WTC11 (cell line): ENCODE measurements around the gene SLC17A9. TPM values are rescaled to one million over a fixed set of nuclear protein-coding genes. Genes with fewer than 3 reads are reported as not detected.

Experiments used
- ATAC-seq: fragments of 200-7000 bp; cut with Tn5 transposase; 2 replicates; pipeline ENCODE4 v1.10.0; 2021; ENCODE audit warnings: mild to moderate bottlenecking, moderate library complexity
- CTCF ChIA-PET: fragments of 300-600 bp; sonication (Branson Sonifier 250); formaldehyde crosslinking; loops from one replicate; lab custom pipeline; 2021; ENCODE audit warnings: antibody characterized with exemption; lab: Charles Lee
- POLR2A ChIA-PET: fragments of 350-600 bp; sonication (Branson Sonifier 250); formaldehyde crosslinking; loops from one replicate; lab custom pipeline; 2021; ENCODE audit warnings: antibody characterized with exemption; lab: Charles Lee
- DNase-seq: peaks from one replicate; pipeline ENCODE4 v3.0.0; 2021; ENCODE audit warnings: low spot score
- H3K27ac Mint-ChIP-seq: 2 replicates; pipeline ENCODE4 v1.8.0; 2021; ENCODE audit warnings: mixed read lengths
- H3K27me3 Mint-ChIP-seq: 2 replicates; pipeline ENCODE4 v1.8.0; 2021; ENCODE audit warnings: low read depth, mild to moderate bottlenecking, moderate library complexity, mixed read lengths
- H3K36me3 Mint-ChIP-seq: 2 replicates; pipeline ENCODE4 v1.8.0; 2021; ENCODE audit warnings: mixed read lengths
- H3K4me1 Mint-ChIP-seq: 2 replicates; pipeline ENCODE4 v1.8.0; 2022; ENCODE audit warnings: mixed read lengths
- H3K4me3 Mint-ChIP-seq: 2 replicates; pipeline ENCODE4 v1.8.0; 2021; ENCODE audit warnings: mild to moderate bottlenecking, moderate library complexity, mixed read lengths
- H3K9me3 Mint-ChIP-seq: 2 replicates; pipeline ENCODE4 v1.8.0; 2021; ENCODE audit warnings: mixed read lengths
- AFF4 ChIP-seq: sonication (generic); formaldehyde crosslinking; IDR thresholded peaks from 2 replicates; pipeline ENCODE4 v1.8.1; 2023; ENCODE audit warnings: mild to moderate bottlenecking, missing genetic modification reagents, borderline replicate concordance
- ARID4B ChIP-seq: sonication (generic); formaldehyde crosslinking; IDR thresholded peaks from 2 replicates; pipeline ENCODE4 v1.8.0; 2023; ENCODE audit warnings: missing genetic modification reagents, mild to moderate bottlenecking, borderline replicate concordance
- CREB1 ChIP-seq: sonication (generic); formaldehyde crosslinking; IDR thresholded peaks from 2 replicates; pipeline ENCODE4 v1.8.0; 2023; ENCODE audit warnings: mild to moderate bottlenecking, missing genetic modification reagents
- CREM ChIP-seq: sonication (generic); formaldehyde crosslinking; IDR thresholded peaks from 2 replicates; pipeline ENCODE4 v1.8.1; 2022; ENCODE audit warnings: mild to moderate bottlenecking, missing genetic modification reagents, moderate library complexity
- EMX1 ChIP-seq: fragments of 250-450 bp; sonication (Bioruptor Pico); IDR thresholded peaks from 2 replicates; pipeline ENCODE4 v1.8.0; 2021; ENCODE audit warnings: mild to moderate bottlenecking
- ESRRA ChIP-seq: sonication (generic); formaldehyde crosslinking; IDR thresholded peaks from 2 replicates; pipeline ENCODE4 v1.8.1; 2022; ENCODE audit warnings: mild to moderate bottlenecking, missing genetic modification reagents, borderline replicate concordance
- JUN ChIP-seq: sonication (generic); formaldehyde crosslinking; IDR thresholded peaks from 2 replicates; pipeline ENCODE4 v1.8.0; 2023; ENCODE audit warnings: mild to moderate bottlenecking, missing genetic modification reagents
- STAT6 ChIP-seq: sonication (generic); formaldehyde crosslinking; conservative IDR thresholded peaks from 2 replicates; pipeline ENCODE4 v1.8.1; 2023; ENCODE audit warnings: mild to moderate bottlenecking, low read depth, missing genetic modification reagents, moderate library complexity
- TP53 ChIP-seq: sonication (generic); formaldehyde crosslinking; IDR thresholded peaks from 2 replicates; pipeline ENCODE4 v1.8.1; 2023; ENCODE audit warnings: mild to moderate bottlenecking, missing genetic modification reagents
- ZBTB43 ChIP-seq: sonication (generic); formaldehyde crosslinking; IDR thresholded peaks from 2 replicates; pipeline ENCODE4 v1.8.1; 2023; ENCODE audit warnings: mild to moderate bottlenecking, missing genetic modification reagents
- ZNF121 ChIP-seq: sonication (generic); formaldehyde crosslinking; IDR thresholded peaks from 2 replicates; pipeline ENCODE4 v1.8.0; 2023; ENCODE audit warnings: missing genetic modification reagents
- ZNF138 ChIP-seq: sonication (generic); formaldehyde crosslinking; conservative IDR thresholded peaks from 2 replicates; pipeline ENCODE4 v1.8.1; 2022; ENCODE audit warnings: mild to moderate bottlenecking, moderate library complexity, missing genetic modification reagents
- ZNF671 ChIP-seq: fragments of 250-450 bp; sonication (Bioruptor Pico); IDR thresholded peaks from 2 replicates; pipeline ENCODE4 v1.8.0; 2021; ENCODE audit warnings: mild to moderate bottlenecking
- ZSCAN18 ChIP-seq: fragments of 250-450 bp; sonication (Bioruptor Pico); IDR thresholded peaks from 2 replicates; pipeline ENCODE4 v2.1.2; 2022; ENCODE audit warnings: mild to moderate bottlenecking, moderate library complexity
- total RNA-seq: library from RNA; stranded (reverse); gene quantifications from 3 replicates; pipeline ENCODE4 v1.2.3, GENCODE V29; 2021

SLC17A9 gene
- total RNA-seq, 1 experiment from 2014 or later: 41.7 TPM

- no peak for TF ChIP-seq ARID4B (CRISPR knock-in tag)
- no peak for TF ChIP-seq CREB1 (CRISPR knock-in tag)
- TF ChIP-seq ZNF138 (CRISPR knock-in tag): no peak
- TF ChIP-seq TP53 (CRISPR knock-in tag): no peak
- no peak for TF ChIP-seq ZBTB43 (CRISPR knock-in tag)
Observed at GRCh38 chr20:62914436-62914835, 38.1 kb upstream of the SLC17A9 start (continued).

- H3K27me3 Mint-ChIP-seq: no peaks in the 10 kb centered on the region
- peak; percentile 70 for ATAC-seq
- peak overlapping the region; percentile 97 for H3K27ac Mint-ChIP-seq
- peak; percentile 61 for DNase-seq
- TF ChIP-seq CREB1 (CRISPR knock-in tag) (no peak), ZNF121 (CRISPR knock-in tag) (no peak), ESRRA (CRISPR knock-in tag) (no peak), AFF4 (CRISPR knock-in tag) (no peak), ZSCAN18 (CRISPR knock-in tag) (no peak), CREM (CRISPR knock-in tag) (no peak), STAT6 (CRISPR knock-in tag) (no peak), ZNF671 (no peak), EMX1 (no peak), JUN (CRISPR knock-in tag) (no peak)
- no peaks in the 10 kb centered on the region for H3K9me3 Mint-ChIP-seq
- ChIA-PET POLR2A (interaction anchor here (0.6 to 0.9 kb wide), 3 partner anchors 10 to 13 kb away, joined by 3 read pairs; no protein-coding TSS in a partner anchor), CTCF (interaction anchor here (1.0 to 2.2 kb wide), 7 partner anchors 13 to 92 kb away, joined by 3 to 18 read pairs (median 4); partner anchors contain the start of gene BHLHE23)
- peaks cover 32% of the 10 kb centered on the region for H3K36me3 Mint-ChIP-seq
- H3K4me1 Mint-ChIP-seq: peaks cover 59% of the 10 kb centered on the region
- H3K4me3 Mint-ChIP-seq: peak overlapping the region; percentile 46
Observed at GRCh38 chr20:62914970-62915457, 37.5 kb upstream of the SLC17A9 start.
